K562 (cell line): Measurements from ENCODE around the gene GLYATL1. TPM values are rescaled to one million over a fixed set of nuclear protein-coding genes. Genes with fewer than 3 reads are reported as not detected.

Experiments
- CBX3 ChIP-seq, 2 experiments: IDR thresholded peaks; 1 replicate in 1 of 2; 2 replicates in 1 of 2; pipeline ENCODE4 v1.6.1; 2012; ENCODE audit warnings: inconsistent platforms in 2 of 2, low read length in 2 of 2, borderline replicate concordance in 1 of 2, control low read depth in 1 of 2
- CBX8 ChIP-seq: fragments of 200-600 bp; sonication (generic); IDR thresholded peaks from 2 replicates; pipeline ENCODE4 v1.6.1; 2012; ENCODE audit warnings: borderline replicate concordance, mixed run types, low read depth, mild to moderate bottlenecking, moderate library complexity, mixed read lengths, low read length, control low read depth, inconsistent platforms; ENCODE audit not compliant: poor library complexity, severe bottlenecking; ENCODE audit errors: extremely low read depth
- DDX20 ChIP-seq: fragments of 450-650 bp; IDR thresholded peaks from 2 replicates; pipeline ENCODE4 v1.6.1; 2016; ENCODE audit warnings: missing genetic modification characterization, low read depth, mild to moderate bottlenecking, missing compliant biosample characterization, moderate library complexity
- FOXK1 ChIP-seq: sonication (generic); formaldehyde crosslinking; IDR thresholded peaks from 2 replicates; pipeline ENCODE4 v1.8.0; 2022; ENCODE audit warnings: missing genetic modification reagents, mild to moderate bottlenecking, borderline replicate concordance
- NELFE ChIP-seq: IDR thresholded peaks from 2 replicates; pipeline ENCODE4 v1.6.1; 2011; ENCODE audit warnings: mild to moderate bottlenecking; ENCODE audit not compliant: insufficient read depth, insufficient read length
- PHTF2 ChIP-seq: fragments of 250-450 bp; sonication (Bioruptor Pico); IDR thresholded peaks from 2 replicates; pipeline ENCODE4 v1.5.0; 2021; ENCODE audit warnings: mild to moderate bottlenecking
- POLR3G ChIP-seq: IDR thresholded peaks from 2 replicates; pipeline ENCODE4 v1.6.1; 2011; ENCODE audit not compliant: insufficient read length, insufficient replicate concordance; ENCODE audit errors: extremely low read depth
- SMAD4 ChIP-seq: fragments of 250-450 bp; sonication (Bioruptor Pico); conservative IDR thresholded peaks from 2 replicates; pipeline ENCODE4 v1.8.0; 2021; ENCODE audit warnings: inconsistent platforms, mild to moderate bottlenecking, moderate library complexity
- TEAD2 ChIP-seq: fragments of 450-650 bp; IDR thresholded peaks from 2 replicates; pipeline ENCODE4 v1.6.1; 2016; ENCODE audit warnings: missing genetic modification characterization, control low read depth, missing compliant biosample characterization
- ZFX ChIP-seq: sonication (generic); formaldehyde crosslinking; IDR thresholded peaks from 2 replicates; pipeline ENCODE4 v1.8.0; 2022; ENCODE audit warnings: mild to moderate bottlenecking, missing genetic modification reagents, moderate library complexity
- polyA plus RNA-seq, 8 experiments: library from polyadenylated mRNA; depleted of rRNA in 4 of 8; stranded (reverse) in 5 of 8; unstranded in 3 of 8; fragments of >200 nt; fragmentation: Nextera tagmentation in 2 of 8; fragmentation: Illumina TruSeq in 1 of 8; extraction: Ambion mirVana in 2 of 8; extraction: Trizol in 1 of 8; gene quantifications; 2 replicates each; pipeline versions ENCODE4 v1.2.1 to v1.2.3, GENCODE V29; 2011 to 2014; ENCODE audit warnings: inconsistent platforms in 1 of 8, missing spikeins in 1 of 8
- total RNA-seq, 7 experiments: library from RNA; depleted of rRNA in 6 of 7; stranded (reverse); fragments of >200 nt in 6 of 7; fragmentation: Illumina TruSeq in 2 of 7; extraction: Trizol in 2 of 7; gene quantifications; 2 replicates each; pipeline versions ENCODE4 v1.2.1 to v1.2.3, GENCODE V29; 2011 to 2021; ENCODE audit warnings: low replicate concordance in 1 of 7
- TF ChIP-seq, protein P1 (sequence below): fragments of 450-650 bp; formaldehyde crosslinking; IDR thresholded peaks from 2 replicates; pipeline ENCODE4 v1.4.0; 2020; ENCODE audit warnings: mild to moderate bottlenecking
- TF ChIP-seq, protein P2 (sequence below): fragments of 450-650 bp; IDR thresholded peaks from 2 replicates; pipeline ENCODE4 v1.6.1; 2018; ENCODE audit not compliant: partially characterized antibody
- TF ChIP-seq, protein P3 (sequence below): fragments of 450-650 bp; IDR thresholded peaks from 2 replicates; pipeline ENCODE4 v1.6.1; 2016; ENCODE audit warnings: borderline replicate concordance
- TF ChIP-seq, protein P4 (sequence below): fragments of 450-650 bp; IDR thresholded peaks from 2 replicates; pipeline ENCODE4 v1.6.1; 2017; ENCODE audit warnings: antibody characterized with exemption, mild to moderate bottlenecking

Gene GLYATL1
- total and polyA plus RNA-seq, 9 of the 15 experiments (the other 6 are each of a cell fraction or from before 2014, with no cell fraction given) = not detected

DNA sequence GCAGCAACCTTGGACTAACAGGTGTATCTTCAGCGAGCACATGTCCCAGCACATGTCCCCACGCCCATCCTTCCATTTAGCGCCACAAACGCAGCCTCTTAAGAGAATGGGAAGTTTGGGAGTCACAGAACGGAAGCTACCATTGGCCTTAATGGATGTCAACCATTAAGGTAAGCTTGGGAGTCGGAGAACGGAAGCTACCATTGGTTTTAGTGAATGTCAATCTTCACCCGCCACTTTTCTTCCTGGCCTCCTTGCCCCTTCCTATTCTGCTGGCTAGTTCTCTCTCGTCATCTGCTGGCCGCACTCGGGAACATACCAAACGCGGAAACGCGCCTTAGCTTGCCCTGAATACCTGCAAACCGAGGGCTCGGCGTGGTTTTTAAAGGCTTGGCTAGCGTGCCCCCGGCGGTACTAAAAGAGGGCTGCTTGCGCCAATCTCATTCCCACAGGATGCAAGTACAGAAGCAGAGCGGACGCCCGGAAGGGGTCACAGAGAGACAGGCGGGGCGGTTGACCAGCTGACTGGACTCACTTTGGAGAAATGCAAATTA lies 24.3 kb downstream of the GLYATL1 start (continued):
- TF ChIP-seq NELFE (no peak), TEAD2 (tag) (no peak), PHTF2 (CRISPR knock-in tag) (no peak), FOXK1 (no peak), DDX20 (tag) (no peak), CBX8 (no peak), POLR3G (no peak), SMAD4 (CRISPR knock-in tag) (no peak), CBX3 (IDR thresholded peaks at IDR 0.05; ENCODE audit: borderline replicate concordance in 1 of 2, low read length in 2 of 2) (no peak), ZFX (no peak)
- TF ChIP-seq, protein P1, sequence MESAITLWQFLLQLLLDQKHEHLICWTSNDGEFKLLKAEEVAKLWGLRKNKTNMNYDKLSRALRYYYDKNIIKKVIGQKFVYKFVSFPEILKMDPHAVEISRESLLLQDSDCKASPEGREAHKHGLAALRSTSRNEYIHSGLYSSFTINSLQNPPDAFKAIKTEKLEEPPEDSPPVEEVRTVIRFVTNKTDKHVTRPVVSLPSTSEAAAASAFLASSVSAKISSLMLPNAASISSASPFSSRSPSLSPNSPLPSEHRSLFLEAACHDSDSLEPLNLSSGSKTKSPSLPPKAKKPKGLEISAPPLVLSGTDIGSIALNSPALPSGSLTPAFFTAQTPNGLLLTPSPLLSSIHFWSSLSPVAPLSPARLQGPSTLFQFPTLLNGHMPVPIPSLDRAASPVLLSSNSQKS (CRISPR knock-in tag) = no peak
- TF ChIP-seq, protein P2, sequence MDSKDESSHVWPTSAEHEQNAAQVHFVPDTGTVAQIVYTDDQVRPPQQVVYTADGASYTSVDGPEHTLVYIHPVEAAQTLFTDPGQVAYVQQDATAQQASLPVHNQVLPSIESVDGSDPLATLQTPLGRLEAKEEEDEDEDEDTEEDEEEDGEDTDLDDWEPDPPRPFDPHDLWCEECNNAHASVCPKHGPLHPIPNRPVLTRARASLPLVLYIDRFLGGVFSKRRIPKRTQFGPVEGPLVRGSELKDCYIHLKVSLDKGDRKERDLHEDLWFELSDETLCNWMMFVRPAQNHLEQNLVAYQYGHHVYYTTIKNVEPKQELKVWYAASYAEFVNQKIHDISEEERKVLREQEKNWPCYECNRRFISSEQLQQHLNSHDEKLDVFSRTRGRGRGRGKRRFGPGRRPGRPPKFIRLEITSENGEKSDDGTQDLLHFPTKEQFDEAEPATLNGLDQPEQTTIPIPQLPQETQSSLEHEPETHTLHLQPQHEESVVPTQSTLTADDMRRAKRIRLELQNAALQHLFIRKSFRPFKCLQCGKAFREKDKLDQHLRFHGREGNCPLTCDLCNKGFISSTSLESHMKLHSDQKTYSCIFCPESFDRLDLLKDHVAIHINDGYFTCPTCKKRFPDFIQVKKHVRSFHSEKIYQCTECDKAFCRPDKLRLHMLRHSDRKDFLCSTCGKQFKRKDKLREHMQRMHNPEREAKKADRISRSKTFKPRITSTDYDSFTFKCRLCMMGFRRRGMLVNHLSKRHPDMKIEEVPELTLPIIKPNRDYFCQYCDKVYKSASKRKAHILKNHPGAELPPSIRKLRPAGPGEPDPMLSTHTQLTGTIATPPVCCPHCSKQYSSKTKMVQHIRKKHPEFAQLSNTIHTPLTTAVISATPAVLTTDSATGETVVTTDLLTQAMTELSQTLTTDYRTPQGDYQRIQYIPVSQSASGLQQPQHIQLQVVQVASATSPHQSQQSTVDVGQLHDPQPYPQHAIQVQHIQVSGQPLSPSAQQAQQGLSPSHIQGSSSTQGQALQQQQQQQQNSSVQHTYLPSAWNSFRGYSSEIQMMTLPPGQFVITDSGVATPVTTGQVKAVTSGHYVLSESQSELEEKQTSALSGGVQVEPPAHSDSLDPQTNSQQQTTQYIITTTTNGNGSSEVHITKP = no peak
- TF ChIP-seq, protein P3, sequence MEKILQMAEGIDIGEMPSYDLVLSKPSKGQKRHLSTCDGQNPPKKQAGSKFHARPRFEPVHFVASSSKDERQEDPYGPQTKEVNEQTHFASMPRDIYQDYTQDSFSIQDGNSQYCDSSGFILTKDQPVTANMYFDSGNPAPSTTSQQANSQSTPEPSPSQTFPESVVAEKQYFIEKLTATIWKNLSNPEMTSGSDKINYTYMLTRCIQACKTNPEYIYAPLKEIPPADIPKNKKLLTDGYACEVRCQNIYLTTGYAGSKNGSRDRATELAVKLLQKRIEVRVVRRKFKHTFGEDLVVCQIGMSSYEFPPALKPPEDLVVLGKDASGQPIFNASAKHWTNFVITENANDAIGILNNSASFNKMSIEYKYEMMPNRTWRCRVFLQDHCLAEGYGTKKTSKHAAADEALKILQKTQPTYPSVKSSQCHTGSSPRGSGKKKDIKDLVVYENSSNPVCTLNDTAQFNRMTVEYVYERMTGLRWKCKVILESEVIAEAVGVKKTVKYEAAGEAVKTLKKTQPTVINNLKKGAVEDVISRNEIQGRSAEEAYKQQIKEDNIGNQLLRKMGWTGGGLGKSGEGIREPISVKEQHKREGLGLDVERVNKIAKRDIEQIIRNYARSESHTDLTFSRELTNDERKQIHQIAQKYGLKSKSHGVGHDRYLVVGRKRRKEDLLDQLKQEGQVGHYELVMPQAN = no peak
- TF ChIP-seq, protein P4, sequence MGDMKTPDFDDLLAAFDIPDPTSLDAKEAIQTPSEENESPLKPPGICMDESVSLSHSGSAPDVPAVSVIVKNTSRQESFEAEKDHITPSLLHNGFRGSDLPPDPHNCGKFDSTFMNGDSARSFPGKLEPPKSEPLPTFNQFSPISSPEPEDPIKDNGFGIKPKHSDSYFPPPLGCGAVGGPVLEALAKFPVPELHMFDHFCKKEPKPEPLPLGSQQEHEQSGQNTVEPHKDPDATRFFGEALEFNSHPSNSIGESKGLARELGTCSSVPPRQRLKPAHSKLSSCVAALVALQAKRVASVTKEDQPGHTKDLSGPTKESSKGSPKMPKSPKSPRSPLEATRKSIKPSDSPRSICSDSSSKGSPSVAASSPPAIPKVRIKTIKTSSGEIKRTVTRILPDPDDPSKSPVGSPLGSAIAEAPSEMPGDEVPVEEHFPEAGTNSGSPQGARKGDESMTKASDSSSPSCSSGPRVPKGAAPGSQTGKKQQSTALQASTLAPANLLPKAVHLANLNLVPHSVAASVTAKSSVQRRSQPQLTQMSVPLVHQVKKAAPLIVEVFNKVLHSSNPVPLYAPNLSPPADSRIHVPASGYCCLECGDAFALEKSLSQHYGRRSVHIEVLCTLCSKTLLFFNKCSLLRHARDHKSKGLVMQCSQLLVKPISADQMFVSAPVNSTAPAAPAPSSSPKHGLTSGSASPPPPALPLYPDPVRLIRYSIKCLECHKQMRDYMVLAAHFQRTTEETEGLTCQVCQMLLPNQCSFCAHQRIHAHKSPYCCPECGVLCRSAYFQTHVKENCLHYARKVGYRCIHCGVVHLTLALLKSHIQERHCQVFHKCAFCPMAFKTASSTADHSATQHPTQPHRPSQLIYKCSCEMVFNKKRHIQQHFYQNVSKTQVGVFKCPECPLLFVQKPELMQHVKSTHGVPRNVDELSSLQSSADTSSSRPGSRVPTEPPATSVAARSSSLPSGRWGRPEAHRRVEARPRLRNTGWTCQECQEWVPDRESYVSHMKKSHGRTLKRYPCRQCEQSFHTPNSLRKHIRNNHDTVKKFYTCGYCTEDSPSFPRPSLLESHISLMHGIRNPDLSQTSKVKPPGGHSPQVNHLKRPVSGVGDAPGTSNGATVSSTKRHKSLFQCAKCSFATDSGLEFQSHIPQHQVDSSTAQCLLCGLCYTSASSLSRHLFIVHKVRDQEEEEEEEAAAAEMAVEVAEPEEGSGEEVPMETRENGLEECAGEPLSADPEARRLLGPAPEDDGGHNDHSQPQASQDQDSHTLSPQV = no peak
